IMR-90 (cell line): ENCODE results near the gene RHOB. TPM values are rescaled to one million over a fixed set of nuclear protein-coding genes. Genes with fewer than 3 reads are reported as not detected.

Source experiments
- ATAC-seq: fragments of 200-7000 bp; cut with Tn5 transposase; 2 replicates; pipeline ENCODE4 v1.9.1; 2020; ENCODE audit warnings: low read depth, mild to moderate bottlenecking, moderate library complexity
- BruUV-seq: library from RNA; stranded (reverse); fragments of 400-500 nt; replicated peaks from 2 replicates; lab custom pipeline; 2021; lab: Mats Ljungman, UMichigan
- CTCF ChIA-PET: fragments of 300-600 bp; formaldehyde crosslinking; extraction: SDS; loops from one replicate; lab custom pipeline; 2021; ENCODE audit warnings: antibody characterized with exemption; lab: Yijun Ruan, JAX
- POLR2A ChIA-PET: fragments of 300-600 bp; sonication (Branson Sonifier 250); formaldehyde crosslinking; loops from one replicate; lab custom pipeline; 2022; ENCODE audit warnings: antibody characterized with exemption; ENCODE audit not compliant: unreplicated experiment; lab: Charles Lee
- DNase-seq: peaks from one replicate; pipeline ENCODE4 v3.0.0; 2013
- H2AFZ ChIP-seq: replicated peaks from 2 replicates; pipeline ENCODE3; 2013; ENCODE audit warnings: low read length, mild to moderate bottlenecking; ENCODE audit not compliant: poor library complexity
- H2AK5ac ChIP-seq: 2 replicates; pipeline ENCODE4 v1.6.1; 2013; ENCODE audit warnings: low read depth, low read length, inconsistent platforms
- H2AK9ac ChIP-seq: replicated peaks from 2 replicates; pipeline ENCODE3; 2013; ENCODE audit warnings: mild to moderate bottlenecking, low read depth, low read length, moderate library complexity; ENCODE audit not compliant: poor library complexity
- H2BK120ac ChIP-seq: 2 replicates; pipeline ENCODE4 v1.6.1; 2013; ENCODE audit warnings: low read depth, low read length, inconsistent platforms
- H2BK15ac ChIP-seq: 3 replicates; pipeline ENCODE4 v1.6.1; 2013; ENCODE audit warnings: low read depth, low read length, inconsistent platforms
- H2BK20ac ChIP-seq: 2 replicates; pipeline ENCODE4 v1.6.1; 2013; ENCODE audit warnings: low read depth, mild to moderate bottlenecking, inconsistent platforms, low read length, moderate library complexity
- H2BK5ac ChIP-seq: 2 replicates; pipeline ENCODE4 v1.6.1; 2013; ENCODE audit warnings: mild to moderate bottlenecking, low read depth, low read length, inconsistent platforms; ENCODE audit not compliant: poor library complexity, severe bottlenecking
- H3K14ac ChIP-seq: replicated peaks from 2 replicates; pipeline ENCODE4 v1.6.1; 2013; ENCODE audit warnings: low read depth, low read length, inconsistent platforms
- H3K18ac ChIP-seq: 2 replicates; pipeline ENCODE4 v1.6.1; 2013; ENCODE audit warnings: low read depth, low read length, control low read depth
- H3K23ac ChIP-seq: 2 replicates; pipeline ENCODE4 v1.6.1; 2013; ENCODE audit warnings: low read depth, low read length, inconsistent platforms
- H3K27ac ChIP-seq: 2 replicates; pipeline ENCODE4 v1.5.1; 2013; ENCODE audit warnings: mild to moderate bottlenecking, control low read depth, low read length; ENCODE audit not compliant: insufficient read depth
- H3K27me3 ChIP-seq: 2 replicates; pipeline ENCODE4 v1.6.1; 2013; ENCODE audit warnings: low read length; ENCODE audit not compliant: control insufficient read depth, insufficient read depth
- H3K36me3 ChIP-seq: 2 replicates; pipeline ENCODE4 v1.6.1; 2013; ENCODE audit warnings: low read length, mixed read lengths; ENCODE audit not compliant: control insufficient read depth, insufficient read depth
- H3K4ac ChIP-seq: 2 replicates; pipeline ENCODE4 v1.6.1; 2013; ENCODE audit warnings: low read depth, low read length, inconsistent platforms
- H3K4me1 ChIP-seq: 2 replicates; pipeline ENCODE4 v1.6.1; 2013; ENCODE audit warnings: low read length, mixed read lengths; ENCODE audit not compliant: control insufficient read depth, insufficient read depth
- H3K4me2 ChIP-seq: 2 replicates; pipeline ENCODE4 v1.6.1; 2013; ENCODE audit warnings: low read depth, mild to moderate bottlenecking, control low read depth, low read length, moderate library complexity
- H3K4me3 ChIP-seq: 2 replicates; pipeline ENCODE4 v1.5.1; 2013; ENCODE audit warnings: low read depth, mild to moderate bottlenecking, control low read depth, low read length, moderate library complexity; ENCODE audit not compliant: insufficient read depth
- H3K56ac ChIP-seq: 2 replicates; pipeline ENCODE4 v1.6.1; 2013; ENCODE audit warnings: low read length, inconsistent platforms; ENCODE audit not compliant: insufficient read depth; ENCODE audit errors: extremely low read depth
- H3K79me1 ChIP-seq, 2 experiments: 2 replicates each; pipeline ENCODE4 v1.6.1; 2013; ENCODE audit warnings: low read length in 2 of 2, inconsistent platforms in 1 of 2, low read depth in 1 of 2
- H3K9ac ChIP-seq: 2 replicates; pipeline ENCODE4 v1.6.1; 2013; ENCODE audit warnings: low read depth, low read length, control low read depth
- H3K9me1 ChIP-seq: 2 replicates; pipeline ENCODE4 v1.6.1; 2013; ENCODE audit warnings: low read length, inconsistent platforms; ENCODE audit not compliant: insufficient read depth
- H3K9me3 ChIP-seq: 2 replicates; pipeline ENCODE4 v1.6.1; 2013; ENCODE audit warnings: low read length; ENCODE audit not compliant: control insufficient read depth, insufficient read depth
- H4K20me1 ChIP-seq: 2 replicates; pipeline ENCODE4 v1.6.1; 2013; ENCODE audit warnings: low read length, inconsistent platforms; ENCODE audit not compliant: insufficient read depth
- H4K5ac ChIP-seq: 2 replicates; pipeline ENCODE4 v1.6.1; 2013; ENCODE audit warnings: mild to moderate bottlenecking, low read depth, low read length, control low read depth
- H4K8ac ChIP-seq, 2 experiments: 2 replicates each; pipeline ENCODE4 v1.6.1; 2013; ENCODE audit warnings: low read depth in 2 of 2, low read length in 2 of 2, control low read depth in 1 of 2, inconsistent platforms in 1 of 2
- H4K91ac ChIP-seq: 2 replicates; pipeline ENCODE4 v1.6.1; 2013; ENCODE audit warnings: low read depth, low read length, inconsistent platforms; ENCODE audit not compliant: insufficient read depth
- BHLHE40 ChIP-seq: fragments of 150-350 bp; IDR thresholded peaks from 2 replicates; pipeline ENCODE4 v1.6.1; 2016; ENCODE audit warnings: mild to moderate bottlenecking, low read depth, low read length
- CEBPB ChIP-seq: IDR thresholded peaks from 2 replicates; pipeline ENCODE4 v1.6.1; 2012; ENCODE audit warnings: low read depth, low read length, improper control_type of control experiment
- CHD1 ChIP-seq: IDR thresholded peaks from 2 replicates; pipeline ENCODE4 v1.6.1; 2012; ENCODE audit warnings: low read depth, low read length, improper control_type of control experiment
- FOS ChIP-seq: fragments of 150-350 bp; IDR thresholded peaks from 2 replicates; pipeline ENCODE4 v1.6.1; 2016; ENCODE audit warnings: low read depth, low read length
- MAFK ChIP-seq: IDR thresholded peaks from 2 replicates; pipeline ENCODE4 v1.6.1; 2012; ENCODE audit warnings: low read depth, low read length, improper control_type of control experiment
- MAZ ChIP-seq: IDR thresholded peaks from 2 replicates; pipeline ENCODE4 v1.6.1; 2012; ENCODE audit warnings: low read depth, mild to moderate bottlenecking, low read length, improper control_type of control experiment, moderate library complexity, borderline replicate concordance
- MXI1 ChIP-seq: IDR thresholded peaks from 2 replicates; pipeline ENCODE4 v1.6.1; 2012; ENCODE audit warnings: low read depth, mild to moderate bottlenecking, low read length, moderate library complexity, borderline replicate concordance
- NFE2L2 ChIP-seq: fragments of 150-350 bp; IDR thresholded peaks from 2 replicates; pipeline ENCODE4 v1.6.1; 2016; ENCODE audit warnings: low read depth, mild to moderate bottlenecking, low read length
- RAD21 ChIP-seq: IDR thresholded peaks from 2 replicates; pipeline ENCODE4 v1.6.1; 2012; ENCODE audit warnings: low read length, improper control_type of control experiment
- RCOR1 ChIP-seq: IDR thresholded peaks from 2 replicates; pipeline ENCODE4 v1.6.1; 2012; ENCODE audit warnings: mild to moderate bottlenecking, low read length, improper control_type of control experiment; ENCODE audit not compliant: insufficient replicate concordance
- RFX5 ChIP-seq: IDR thresholded peaks from 2 replicates; pipeline ENCODE4 v1.8.0; 2012; ENCODE audit warnings: low read depth, mild to moderate bottlenecking, low read length, moderate library complexity
- SMC3 ChIP-seq: fragments of 150-350 bp; IDR thresholded peaks from 2 replicates; pipeline ENCODE4 v1.6.1; 2016; ENCODE audit warnings: low read depth, mild to moderate bottlenecking, antibody characterized with exemption, low read length, moderate library complexity
- WGBS, 2 experiments: methylation state at CpG; one replicate each; pipeline versions ENCODE4 v1.1.5 to v1.1.7; 2013; ENCODE audit warnings: missing lambda C conversion rate in 2 of 2; ENCODE audit not compliant: insufficient read length in 1 of 2; ENCODE audit errors: extremely low coverage in 2 of 2; 5-methylcytosine and 5-hydroxymethylcytosine counted together
- dilution Hi-C: fragments of 300-500 bp; cut with HindIII; formaldehyde crosslinking; loops from one replicate; pipeline ENCODE4 v1.14.3; 2018; ENCODE audit warnings: low sequenced_read_pairs; ENCODE audit not compliant: unreplicated experiment
- in situ Hi-C: fragments of 300-500 bp; cut with MboI; formaldehyde crosslinking; loops from 3 replicates; pipeline ENCODE4 v1.14.3; 2019; ENCODE audit warnings: low sequenced_read_pairs, inconsistent platforms, mixed read lengths
- intact Hi-C: fragments of 100-400 bp; cut with micrococcal nuclease; formaldehyde crosslinking; loops from 2 replicates; pipeline ENCODE4 v1.10.0; 2022
- polyA plus RNA-seq, 3 experiments: library from polyadenylated mRNA; depleted of rRNA; stranded (reverse); fragments of >200 nt; gene quantifications; 2 replicates each; pipeline ENCODE4 v1.2.3, GENCODE V29; 2012; ENCODE audit warnings: low replicate concordance in 1 of 3
- total RNA-seq: library from RNA; depleted of rRNA; stranded (reverse); fragments of >200 nt; gene quantifications from 2 replicates; pipeline ENCODE4 v1.2.3, GENCODE V29; 2012
- TF ChIP-seq, protein P1 (sequence below): fragments of 150-350 bp; IDR thresholded peaks from 2 replicates; pipeline ENCODE4 v1.6.1; 2016; ENCODE audit warnings: low read depth, mild to moderate bottlenecking, low read length, moderate library complexity, borderline replicate concordance
- TF ChIP-seq, protein P2 (sequence below): fragments of 150-350 bp; IDR thresholded peaks from 2 replicates; pipeline ENCODE4 v1.6.1; 2017; ENCODE audit warnings: mild to moderate bottlenecking, antibody characterized with exemption, low read length, low read depth
- TF ChIP-seq, protein P3 (sequence below): conservative IDR thresholded peaks from 2 replicates; pipeline ENCODE4 v1.5.1; 2012; ENCODE audit warnings: mild to moderate bottlenecking, low read depth, low read length, improper control_type of control experiment

RHOB gene
- total and polyA plus RNA-seq, 2 of the 4 experiments (the other 2 are of a cell fraction): 112 to 149 TPM

DNA sequence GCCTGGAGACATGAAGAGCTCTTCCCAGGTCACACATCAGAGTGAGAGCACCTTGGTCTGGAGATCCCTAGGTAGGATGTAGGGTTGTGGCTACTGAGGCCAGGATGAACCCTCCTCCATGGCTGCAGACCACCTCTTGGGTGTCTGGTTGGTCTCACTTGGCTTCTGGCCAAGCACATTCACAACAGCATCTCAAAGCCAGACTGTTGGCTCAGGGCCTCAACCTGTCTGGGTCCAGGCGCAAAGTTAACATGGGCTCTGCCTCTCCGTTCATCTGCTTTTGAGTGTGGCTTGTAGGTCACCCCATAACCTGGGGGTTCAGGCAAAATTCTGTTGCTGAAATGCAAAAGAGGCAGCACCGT is 40.1 kb downstream of the RHOB start:
- in situ Hi-C loops: no loop called here

More for the DNA sequence above, 40.1 kb downstream of the RHOB start:
- DNase-seq (no peak), ATAC-seq (no peak)
- Histone ChIP-seq H3K79me1 (no peaks in the 10 kb centered on the region), H3K27me3 (peaks cover 10% of the 10 kb centered on the region), H4K8ac (no peak overlapping the region), H2BK20ac (no peak overlapping the region), H4K91ac (no peak overlapping the region), H3K14ac (no peak overlapping the region), H3K27ac (no peak overlapping the region), H3K18ac (no peak overlapping the region), H2AFZ (no peak overlapping the region), H3K56ac (no peak overlapping the region), H4K5ac (no peak overlapping the region), H3K4me1 (peaks cover 4% of the 10 kb centered on the region), H3K36me3 (no peaks in the 10 kb centered on the region), H2AK5ac (no peak overlapping the region; the same call in 1 of the 2 replicates), H3K9me3 (no peaks in the 10 kb centered on the region), H3K4me3 (no peak overlapping the region), H2BK120ac (no peak overlapping the region), H3K9ac (no peak overlapping the region), H3K23ac (no peak overlapping the region; the same call in 1 of the 2 replicates), H4K20me1 (no peaks in the 10 kb centered on the region), H2BK5ac (no peak overlapping the region), H2AK9ac (no peak overlapping the region), H3K9me1 (no peaks in the 10 kb centered on the region), H2BK15ac (no peak overlapping the region), H3K4ac (no peak overlapping the region), H3K4me2 (no peak overlapping the region)
- ChIA-PET CTCF (no interaction called here), POLR2A (interaction anchor here (1.4 kb wide), 1 partner anchor 40 kb away, joined by 5 read pairs; the partner anchor contains the start of gene RHOB)
- dilution Hi-C loops (no loop called here), intact Hi-C loops (no loop called here)
- no TSS peak for BruUV-seq
- TF ChIP-seq MAFK (no peak), CEBPB (no peak), RCOR1 (no peak), SMC3 (no peak), FOS (no peak), RAD21 (no peak), MXI1 (no peak), CHD1 (no peak), NFE2L2 (no peak), RFX5 (no peak), BHLHE40 (no peak), MAZ (no peak)
- TF ChIP-seq, protein P1, sequence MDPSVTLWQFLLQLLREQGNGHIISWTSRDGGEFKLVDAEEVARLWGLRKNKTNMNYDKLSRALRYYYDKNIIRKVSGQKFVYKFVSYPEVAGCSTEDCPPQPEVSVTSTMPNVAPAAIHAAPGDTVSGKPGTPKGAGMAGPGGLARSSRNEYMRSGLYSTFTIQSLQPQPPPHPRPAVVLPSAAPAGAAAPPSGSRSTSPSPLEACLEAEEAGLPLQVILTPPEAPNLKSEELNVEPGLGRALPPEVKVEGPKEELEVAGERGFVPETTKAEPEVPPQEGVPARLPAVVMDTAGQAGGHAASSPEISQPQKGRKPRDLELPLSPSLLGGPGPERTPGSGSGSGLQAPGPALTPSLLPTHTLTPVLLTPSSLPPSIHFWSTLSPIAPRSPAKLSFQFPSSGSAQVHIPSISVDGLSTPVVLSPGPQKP: no peak
- TF ChIP-seq, protein P2, sequence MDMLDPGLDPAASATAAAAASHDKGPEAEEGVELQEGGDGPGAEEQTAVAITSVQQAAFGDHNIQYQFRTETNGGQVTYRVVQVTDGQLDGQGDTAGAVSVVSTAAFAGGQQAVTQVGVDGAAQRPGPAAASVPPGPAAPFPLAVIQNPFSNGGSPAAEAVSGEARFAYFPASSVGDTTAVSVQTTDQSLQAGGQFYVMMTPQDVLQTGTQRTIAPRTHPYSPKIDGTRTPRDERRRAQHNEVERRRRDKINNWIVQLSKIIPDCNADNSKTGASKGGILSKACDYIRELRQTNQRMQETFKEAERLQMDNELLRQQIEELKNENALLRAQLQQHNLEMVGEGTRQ: no peak
- TF ChIP-seq, protein P3, sequence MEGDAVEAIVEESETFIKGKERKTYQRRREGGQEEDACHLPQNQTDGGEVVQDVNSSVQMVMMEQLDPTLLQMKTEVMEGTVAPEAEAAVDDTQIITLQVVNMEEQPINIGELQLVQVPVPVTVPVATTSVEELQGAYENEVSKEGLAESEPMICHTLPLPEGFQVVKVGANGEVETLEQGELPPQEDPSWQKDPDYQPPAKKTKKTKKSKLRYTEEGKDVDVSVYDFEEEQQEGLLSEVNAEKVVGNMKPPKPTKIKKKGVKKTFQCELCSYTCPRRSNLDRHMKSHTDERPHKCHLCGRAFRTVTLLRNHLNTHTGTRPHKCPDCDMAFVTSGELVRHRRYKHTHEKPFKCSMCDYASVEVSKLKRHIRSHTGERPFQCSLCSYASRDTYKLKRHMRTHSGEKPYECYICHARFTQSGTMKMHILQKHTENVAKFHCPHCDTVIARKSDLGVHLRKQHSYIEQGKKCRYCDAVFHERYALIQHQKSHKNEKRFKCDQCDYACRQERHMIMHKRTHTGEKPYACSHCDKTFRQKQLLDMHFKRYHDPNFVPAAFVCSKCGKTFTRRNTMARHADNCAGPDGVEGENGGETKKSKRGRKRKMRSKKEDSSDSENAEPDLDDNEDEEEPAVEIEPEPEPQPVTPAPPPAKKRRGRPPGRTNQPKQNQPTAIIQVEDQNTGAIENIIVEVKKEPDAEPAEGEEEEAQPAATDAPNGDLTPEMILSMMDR: no peak
- 80% methylated on average over 1 of the region's 3 CpGs; no CpG with 5 or more reads in 1 of the 2 experiments for WGBS, 2 experiments
